GM18873 (cell line): ENCODE results near the gene KIAA0319L.

Experiments used
- ATAC-seq: cut with Tn5 transposase; IDR thresholded peaks from one replicate; pipeline ENCODE4 v1.9.1; 2021; ENCODE audit warnings: mild to moderate bottlenecking, moderate library complexity, moderate number of reproducible peaks; ENCODE audit not compliant: unreplicated experiment, low FRiP score

KIAA0319L gene

GRCh38 chr1:35539824-35540261 is 17.4 kb downstream of the KIAA0319L start:
- ATAC-seq: no peak

GRCh38 chr1:35539073-35539823 is 18.0 kb downstream of the KIAA0319L start:
- ATAC-seq: no peak

- ATAC-seq: no peak
Observed at GRCh38 chr1:35537806-35538205, 19.4 kb downstream of the KIAA0319L start.

- ATAC-seq: no peak
Observed at GRCh38 chr1:35536556-35537162, 20.5 kb downstream of the KIAA0319L start.

GRCh38 chr1:35535243-35535642 is 22.0 kb downstream of the KIAA0319L start:
- no peak for ATAC-seq

- ATAC-seq: no peak
Observed at GRCh38 chr1:35533586-35533985, 23.6 kb downstream of the KIAA0319L start.

GRCh38 chr1:35532497-35533223 is 24.5 kb downstream of the KIAA0319L start:
- no peak for ATAC-seq

- no peak for ATAC-seq
Observed at GRCh38 chr1:35531368-35531767, 25.8 kb downstream of the KIAA0319L start.

GRCh38 chr1:35530946-35531345 is 26.3 kb downstream of the KIAA0319L start:
- ATAC-seq: no peak

- no peak for ATAC-seq
Observed at GRCh38 chr1:35530168-35530567, 27.0 kb downstream of the KIAA0319L start.

- no peak for ATAC-seq
Observed at GRCh38 chr1:35524106-35524505, 33.1 kb downstream of the KIAA0319L start.

GRCh38 chr1:35519432-35519831 is 37.8 kb downstream of the KIAA0319L start:
- no peak for ATAC-seq

- ATAC-seq: no peak
Observed at GRCh38 chr1:35518183-35518582, 39.0 kb downstream of the KIAA0319L start.

- ATAC-seq: no peak
Observed at GRCh38 chr1:35511305-35511704, 45.9 kb downstream of the KIAA0319L start.

- ATAC-seq: no peak
Observed at GRCh38 chr1:35509558-35509957, 47.6 kb downstream of the KIAA0319L start.

- no peak for ATAC-seq
Observed at GRCh38 chr1:35507947-35508346, 49.3 kb downstream of the KIAA0319L start.

- ATAC-seq: no peak
Observed at GRCh38 chr1:35506960-35507912, 50.0 kb downstream of the KIAA0319L start.

GRCh38 chr1:35505911-35506798 is 51.0 kb downstream of the KIAA0319L start:
- ATAC-seq: no peak

- ATAC-seq: no peak
Observed at GRCh38 chr1:35502242-35502641, 55.0 kb downstream of the KIAA0319L start.
